Glutamatergic neuron (in vitro differentiated cells): ENCODE data around the gene GIPC3. TPM values are rescaled to one million over a fixed set of nuclear protein-coding genes. Genes with fewer than 3 reads are reported as not detected.

Experiments
- DNase-seq: peaks from one replicate; pipeline ENCODE4 v3.0.0; 2022
- H3K27ac Mint-ChIP-seq: one replicate; pipeline ENCODE4 v1.8.0; 2020; ENCODE audit warnings: mild to moderate bottlenecking, mixed read lengths, inconsistent platforms; ENCODE audit not compliant: unreplicated experiment
- H3K27me3 Mint-ChIP-seq: one replicate; pipeline ENCODE4 v1.8.0; 2020; ENCODE audit warnings: mild to moderate bottlenecking, moderate library complexity, mixed read lengths, inconsistent platforms; ENCODE audit not compliant: unreplicated experiment
- H3K36me3 Mint-ChIP-seq: one replicate; pipeline ENCODE4 v1.8.0; 2020; ENCODE audit warnings: mild to moderate bottlenecking, mixed read lengths, inconsistent platforms; ENCODE audit not compliant: unreplicated experiment
- H3K4me1 Mint-ChIP-seq: one replicate; pipeline ENCODE4 v1.8.0; 2020; ENCODE audit warnings: mild to moderate bottlenecking, low read depth, mixed read lengths, inconsistent platforms; ENCODE audit not compliant: unreplicated experiment
- H3K4me3 Mint-ChIP-seq: one replicate; pipeline ENCODE4 v1.8.0; 2020; ENCODE audit warnings: mild to moderate bottlenecking, mixed read lengths, inconsistent platforms; ENCODE audit not compliant: unreplicated experiment
- H3K9me3 Mint-ChIP-seq: one replicate; pipeline ENCODE4 v1.8.0; 2020; ENCODE audit warnings: mild to moderate bottlenecking, moderate library complexity, mixed read lengths, inconsistent platforms; ENCODE audit not compliant: unreplicated experiment
- total RNA-seq: library from RNA; stranded (reverse); fragmentation: NEBNext Ultra II Directional; extraction: Animal tissue kit (Norgen Biotek cat#: 25700); gene quantifications from one replicate; pipeline ENCODE4 v1.2.1, GENCODE V29; 2021; ENCODE audit not compliant: unreplicated experiment
- TF ChIP-seq, protein P1 (sequence below): fragments of 200-600 bp; sonication (generic); IDR thresholded peaks from one replicate; pipeline ENCODE4 v1.5.0; 2021; ENCODE audit not compliant: partially characterized antibody, unreplicated experiment

The GIPC3 gene
- total RNA-seq, 1 donor from 2014 or later, result 0.20 TPM

DNA sequence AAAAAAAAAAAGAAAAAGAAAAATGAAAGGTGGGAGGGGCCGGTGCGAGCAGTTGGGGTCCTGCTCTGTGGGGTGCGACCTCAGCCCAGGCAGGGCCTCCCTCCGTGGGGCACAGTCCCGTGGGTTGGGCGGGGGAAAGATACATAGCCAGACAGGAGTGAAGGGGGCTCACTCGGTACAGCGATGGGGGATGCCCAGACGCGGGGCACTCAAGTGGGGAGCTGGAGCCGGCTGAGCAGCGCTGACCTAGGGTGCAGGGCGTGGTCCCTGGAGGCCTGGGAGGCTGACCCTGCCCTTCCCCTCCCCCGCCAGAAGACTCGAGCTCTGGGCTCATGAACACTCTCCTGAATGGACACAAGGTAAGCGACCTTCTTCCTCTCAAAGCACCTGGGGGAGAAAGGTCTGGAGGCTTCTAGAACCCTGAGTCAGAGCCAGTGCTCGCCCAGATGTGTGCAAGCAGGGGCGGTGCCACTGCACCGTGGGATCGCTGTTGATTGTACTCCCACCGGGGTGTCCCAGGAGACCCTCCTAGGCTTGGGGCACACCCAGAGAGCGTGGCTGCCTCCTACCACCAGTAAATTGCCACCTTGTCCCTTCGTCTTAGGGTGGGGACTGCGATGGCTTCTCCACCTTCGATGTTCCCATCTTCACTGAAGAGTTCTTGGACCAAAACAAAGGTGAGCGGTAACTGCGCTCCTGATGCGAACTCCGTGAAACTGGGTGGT lies 9.2 kb upstream of the GIPC3 start:
- Mint-ChIP-seq H3K4me3 (peak overlapping the region; percentile 85), H3K36me3 (peaks cover 6% of the 10 kb centered on the region), H3K9me3 (peaks cover 6% of the 10 kb centered on the region), H3K4me1 (peaks cover 8% of the 10 kb centered on the region), H3K27ac (no peak overlapping the region), H3K27me3 (peaks cover 11% of the 10 kb centered on the region)
- no peak for DNase-seq
- TF ChIP-seq, protein P1, sequence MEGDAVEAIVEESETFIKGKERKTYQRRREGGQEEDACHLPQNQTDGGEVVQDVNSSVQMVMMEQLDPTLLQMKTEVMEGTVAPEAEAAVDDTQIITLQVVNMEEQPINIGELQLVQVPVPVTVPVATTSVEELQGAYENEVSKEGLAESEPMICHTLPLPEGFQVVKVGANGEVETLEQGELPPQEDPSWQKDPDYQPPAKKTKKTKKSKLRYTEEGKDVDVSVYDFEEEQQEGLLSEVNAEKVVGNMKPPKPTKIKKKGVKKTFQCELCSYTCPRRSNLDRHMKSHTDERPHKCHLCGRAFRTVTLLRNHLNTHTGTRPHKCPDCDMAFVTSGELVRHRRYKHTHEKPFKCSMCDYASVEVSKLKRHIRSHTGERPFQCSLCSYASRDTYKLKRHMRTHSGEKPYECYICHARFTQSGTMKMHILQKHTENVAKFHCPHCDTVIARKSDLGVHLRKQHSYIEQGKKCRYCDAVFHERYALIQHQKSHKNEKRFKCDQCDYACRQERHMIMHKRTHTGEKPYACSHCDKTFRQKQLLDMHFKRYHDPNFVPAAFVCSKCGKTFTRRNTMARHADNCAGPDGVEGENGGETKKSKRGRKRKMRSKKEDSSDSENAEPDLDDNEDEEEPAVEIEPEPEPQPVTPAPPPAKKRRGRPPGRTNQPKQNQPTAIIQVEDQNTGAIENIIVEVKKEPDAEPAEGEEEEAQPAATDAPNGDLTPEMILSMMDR, result no peak

DNA sequence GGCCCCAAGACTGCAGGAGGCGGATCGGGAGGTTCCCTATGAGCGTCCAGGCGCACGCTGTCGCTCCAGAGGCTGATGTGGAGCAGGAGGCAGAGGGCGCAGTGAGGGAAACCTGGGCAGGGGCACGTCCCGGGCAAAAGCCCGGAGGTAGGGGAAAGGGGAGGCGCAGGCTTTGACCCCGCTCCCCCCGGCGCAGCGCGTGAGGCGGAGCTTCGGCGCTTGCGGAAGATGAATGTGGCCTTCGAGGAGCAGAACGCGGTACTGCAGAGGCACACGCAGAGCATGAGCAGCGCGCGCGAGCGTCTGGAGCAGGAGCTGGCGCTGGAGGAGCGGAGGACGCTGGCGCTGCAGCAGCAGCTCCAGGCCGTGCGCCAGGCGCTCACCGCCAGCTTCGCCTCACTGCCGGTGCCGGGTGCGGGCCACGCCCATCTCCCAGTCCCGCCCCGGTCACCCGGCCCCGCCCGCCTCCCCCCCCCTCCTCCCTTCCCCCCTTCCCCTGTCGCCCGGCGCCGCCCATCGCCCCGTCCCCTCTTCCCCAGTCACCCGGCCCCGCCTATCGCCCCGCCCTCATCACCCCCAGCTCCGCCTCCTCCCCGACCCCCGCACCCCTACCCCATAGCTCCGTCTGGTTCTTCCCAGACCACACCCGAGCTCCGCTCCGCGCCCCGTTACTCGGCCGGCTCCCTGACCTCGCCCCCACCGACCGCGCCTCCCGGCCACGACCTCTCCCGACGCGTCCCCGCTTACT lies 8.4 kb upstream of the GIPC3 start:
- H3K27ac Mint-ChIP-seq, result no peak overlapping the region

DNA sequence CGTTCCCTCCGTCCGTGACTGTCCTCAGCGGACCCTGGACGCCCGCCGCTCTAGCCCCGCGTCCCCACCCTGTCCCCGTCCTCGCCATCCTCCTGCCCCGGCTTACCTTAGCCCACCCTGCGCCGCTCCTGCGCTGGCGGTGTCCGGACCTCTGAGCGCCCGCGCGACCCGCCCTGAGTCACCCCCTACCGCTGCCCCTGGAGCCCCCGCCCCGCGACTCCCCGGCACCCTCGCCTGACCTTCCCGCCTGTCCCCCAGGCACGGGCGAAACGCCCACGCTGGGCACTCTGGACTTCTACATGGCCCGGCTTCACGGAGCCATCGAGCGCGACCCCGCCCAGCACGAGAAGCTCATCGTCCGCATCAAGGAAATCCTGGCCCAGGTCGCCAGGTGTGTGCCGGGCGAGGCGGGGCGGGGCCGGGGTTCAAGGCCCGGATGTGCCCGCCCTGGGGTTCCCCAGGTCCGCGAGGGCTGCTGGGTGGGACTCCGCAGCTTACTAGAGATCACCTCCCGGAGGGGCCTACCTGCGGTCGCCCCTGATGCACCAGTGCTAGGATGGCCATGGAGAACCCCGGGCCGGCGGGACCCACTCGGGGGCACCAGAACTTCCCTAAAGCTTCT lies 7.4 kb upstream of the GIPC3 start:
- TF ChIP-seq, protein P1, result no peak
- Mint-ChIP-seq H3K9me3 (peaks cover 6% of the 10 kb centered on the region), H3K27me3 (peaks cover 8% of the 10 kb centered on the region), H3K4me3 (no peak overlapping the region), H3K4me1 (peaks cover 6% of the 10 kb centered on the region), H3K27ac (no peak overlapping the region), H3K36me3 (peaks cover 6% of the 10 kb centered on the region)
- peak; percentile 38 for DNase-seq

More for the DNA sequence above, 8.4 kb upstream of the GIPC3 start:
- peaks cover 6% of the 10 kb centered on the region for H3K4me1 Mint-ChIP-seq
- peak; percentile 81 for DNase-seq
- H3K27me3 Mint-ChIP-seq, result peaks cover 8% of the 10 kb centered on the region
- H3K9me3 Mint-ChIP-seq, result peaks cover 6% of the 10 kb centered on the region
- peaks cover 6% of the 10 kb centered on the region for H3K36me3 Mint-ChIP-seq
- TF ChIP-seq, protein P1, result no peak
- peak overlapping the region; percentile 85 for H3K4me3 Mint-ChIP-seq

DNA sequence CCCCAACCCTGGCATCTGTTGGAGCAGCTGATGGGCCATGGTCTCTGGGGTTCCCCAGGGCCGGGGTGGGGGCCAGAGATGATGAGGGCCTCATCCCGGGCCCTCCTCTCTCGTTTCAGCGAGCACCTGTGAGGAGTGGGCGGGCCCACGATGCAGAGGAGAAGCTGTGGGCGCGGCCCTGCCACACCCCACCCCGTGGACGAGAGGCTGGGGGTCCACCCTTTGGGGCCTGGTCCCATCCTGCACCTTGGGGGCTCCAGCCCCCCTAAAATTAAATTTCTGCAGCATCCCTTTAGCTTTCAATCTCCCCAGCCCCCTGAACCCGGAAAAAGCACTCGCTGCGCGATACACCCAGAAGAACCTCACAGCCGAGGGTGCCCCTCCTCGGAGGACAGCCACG lies 6.9 kb upstream of the GIPC3 start:
- Mint-ChIP-seq H3K36me3 (peaks cover 6% of the 10 kb centered on the region), H3K9me3 (peaks cover 6% of the 10 kb centered on the region), H3K4me3 (no peak overlapping the region), H3K27me3 (peaks cover 8% of the 10 kb centered on the region), H3K27ac (no peak overlapping the region), H3K4me1 (peaks cover 6% of the 10 kb centered on the region)
- DNase-seq, result no peak
- TF ChIP-seq, protein P1, result no peak
